GM11168 (cell line): ENCODE data around the gene GLYAT.
"Not testable (repeated sequence)": the region's sequence is repeated elsewhere in the genome, so short reads cannot be mapped to it uniquely, and the experiment has no call there.

ENCODE experiments used
- in situ Hi-C: fragments of 300-500 bp; cut with MboI; formaldehyde crosslinking; loops from one replicate; pipeline ENCODE4 v1.12.0; 2022; ENCODE audit warnings: low sequenced_read_pairs; ENCODE audit not compliant: unreplicated experiment

The GLYAT gene

GRCh38 chr11:58745705-58746364 is 14.1 kb upstream of the GLYAT start:
- in situ Hi-C loops: no loop called here

GRCh38 chr11:58744988-58745704 is 13.4 kb upstream of the GLYAT start:
- in situ Hi-C loops: no loop called here

- in situ Hi-C loops: no loop called here
Measured at GRCh38 chr11:58742981-58743880, 11.5 kb upstream of the GLYAT start.

GRCh38 chr11:58742140-58742539 is 10.4 kb upstream of the GLYAT start:
- in situ Hi-C loops: no loop called here

GRCh38 chr11:58741127-58741526 is 9.4 kb upstream of the GLYAT start:
- in situ Hi-C loops: no loop called here

- in situ Hi-C loops: no loop called here
Measured at GRCh38 chr11:58740447-58740846, 8.7 kb upstream of the GLYAT start.

- in situ Hi-C loops: no loop called here
Measured at GRCh38 chr11:58739725-58740430, 8.1 kb upstream of the GLYAT start.

- in situ Hi-C loops: no loop called here
Measured at GRCh38 chr11:58734681-58735490, 3.1 kb upstream of the GLYAT start.

GRCh38 chr11:58730507-58731089 is 1.1 kb downstream of the GLYAT start:
- in situ Hi-C loops: no loop called here

- in situ Hi-C loops: no loop called here
Measured at GRCh38 chr11:58727415-58727797, 4.3 kb downstream of the GLYAT start.

GRCh38 chr11:58726737-58727414 is 4.9 kb downstream of the GLYAT start:
- in situ Hi-C loops: no loop called here

GRCh38 chr11:58719406-58720117 is 12.2 kb downstream of the GLYAT start:
- in situ Hi-C loops: no loop called here

GRCh38 chr11:58712531-58712930 is 19.2 kb downstream of the GLYAT start:
- in situ Hi-C loops: no loop called here

GRCh38 chr11:58711832-58712231 is 19.9 kb downstream of the GLYAT start:
- in situ Hi-C loops: no loop called here

- in situ Hi-C loops: no loop called here
Measured at GRCh38 chr11:58707767-58708166, 24.0 kb downstream of the GLYAT start.

- in situ Hi-C loops: not testable (repeated sequence)
Measured at GRCh38 chr11:58696825-58697224, 34.9 kb downstream of the GLYAT start.

GRCh38 chr11:58693026-58693425 is 38.7 kb downstream of the GLYAT start:
- in situ Hi-C loops: no loop called here

GRCh38 chr11:58691675-58692074 is 40.1 kb downstream of the GLYAT start:
- in situ Hi-C loops: no loop called here
